A204.1 (cell line): ENCODE results near the gene NRL.
"Not testable (repeated sequence)": the region's sequence is repeated elsewhere in the genome, so short reads cannot be mapped to it uniquely, and the experiment has no call there.

Source experiments
- FAIRE-seq: peaks from 2 replicates; lab custom pipeline; 2012; peaks lifted over from hg19 to GRCh38; lab: Jason Lieb, UNC

NRL gene

DNA sequence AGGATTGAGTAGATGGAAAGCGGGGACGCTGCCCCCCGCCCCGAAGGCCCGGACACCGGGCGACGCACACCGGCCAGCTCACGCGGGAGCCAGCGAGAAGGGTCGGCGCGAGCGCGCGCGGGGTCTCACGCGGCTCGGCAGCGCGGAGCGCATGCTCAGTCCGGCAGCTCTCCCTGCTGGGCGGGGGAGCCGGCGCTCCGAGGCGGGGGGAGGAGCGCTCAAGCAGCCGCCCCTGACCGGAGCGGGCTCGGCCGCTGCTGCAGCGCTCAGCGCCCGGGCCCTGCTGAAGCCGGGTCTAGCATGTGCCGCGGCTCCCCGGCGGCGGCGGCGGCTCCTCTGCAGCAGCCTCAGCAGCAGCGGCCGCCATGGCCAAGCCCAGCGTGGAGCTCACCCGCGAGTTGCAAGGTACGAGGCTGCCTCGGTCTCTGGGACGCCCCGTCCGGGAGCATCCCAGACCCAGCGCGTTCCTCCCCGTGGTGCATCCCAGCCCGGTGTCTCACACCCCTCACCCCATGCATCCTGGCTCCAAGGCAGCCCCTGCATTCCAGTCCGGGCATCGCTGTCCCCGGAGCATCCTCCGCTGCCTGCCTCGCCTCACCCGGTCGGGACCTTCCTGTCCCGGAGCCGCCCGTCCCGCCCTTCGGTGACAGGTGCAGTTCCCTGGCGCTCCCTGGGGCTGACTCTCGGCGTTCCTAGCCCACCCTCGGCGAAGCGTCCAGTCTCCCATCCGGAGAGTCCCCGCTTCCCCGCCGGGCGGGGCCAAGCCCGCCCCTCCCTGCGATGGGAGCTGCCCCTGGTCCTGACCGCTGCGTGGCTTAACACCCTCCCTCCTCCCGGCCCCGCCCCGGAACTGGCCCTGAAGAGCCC, 62.7 kb downstream of the NRL start, which contains the start of gene CARMIL3:
CARMIL3 (plus strand) TSS at position 221 of the 867 bp plus-strand sequence; CDS start at position 366, 145 bp downstream.
- no peak for FAIRE-seq

DNA sequence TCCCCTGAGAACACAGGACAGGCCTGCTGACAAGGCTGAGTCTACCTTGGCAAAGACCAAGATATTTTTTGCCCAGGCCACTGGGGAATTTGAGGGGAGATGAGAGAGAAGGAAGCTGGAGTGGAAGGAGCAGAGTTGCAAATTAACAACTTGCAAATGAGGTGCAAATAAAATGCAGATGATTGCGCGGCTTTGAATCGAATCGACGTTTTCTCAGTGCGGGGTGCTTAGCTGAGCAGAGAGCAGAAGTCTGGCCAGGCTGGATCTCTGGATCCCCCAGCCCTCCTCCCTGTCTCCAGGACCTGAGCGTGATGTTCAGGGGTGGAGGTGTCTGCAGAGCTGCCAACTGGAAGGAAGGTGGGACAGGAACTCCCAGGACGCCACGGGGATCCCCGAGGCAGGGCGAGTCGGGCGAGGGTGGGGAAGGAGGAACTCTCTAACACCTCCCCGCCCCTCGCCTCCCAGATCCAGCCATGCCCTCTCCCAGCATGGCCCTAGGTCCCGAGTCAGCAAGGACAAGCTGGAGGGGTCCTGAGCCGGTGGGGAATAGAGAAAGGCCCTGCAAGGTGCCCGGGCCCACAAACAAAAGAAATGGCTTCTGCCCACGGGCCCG, 63.5 kb downstream of the NRL start:
- no peak for FAIRE-seq

GRCh38 chr14:24050753-24051152, 64.0 kb downstream of the NRL start:
- not testable (repeated sequence) for FAIRE-seq

DNA sequence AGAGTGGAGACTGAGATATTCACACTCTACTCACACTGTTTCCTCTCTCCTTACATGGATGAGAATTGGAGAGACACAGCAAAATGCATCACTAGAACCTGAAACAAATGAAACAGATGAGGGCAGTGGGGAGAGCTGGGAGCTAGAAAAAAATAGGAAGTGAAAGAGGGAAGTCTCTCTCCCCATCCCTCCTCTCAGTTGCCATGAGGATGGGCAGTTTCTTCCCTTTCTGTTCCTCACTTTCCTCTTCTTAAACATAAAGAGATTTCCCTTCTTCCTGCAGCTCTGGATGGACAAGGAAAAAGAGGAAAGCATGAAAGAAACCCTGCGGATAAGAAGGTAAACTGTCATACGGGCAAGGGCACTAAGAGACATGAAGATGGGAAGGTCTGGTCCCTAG, 65.7 kb downstream of the NRL start:
- FAIRE-seq, result not testable (repeated sequence)

DNA sequence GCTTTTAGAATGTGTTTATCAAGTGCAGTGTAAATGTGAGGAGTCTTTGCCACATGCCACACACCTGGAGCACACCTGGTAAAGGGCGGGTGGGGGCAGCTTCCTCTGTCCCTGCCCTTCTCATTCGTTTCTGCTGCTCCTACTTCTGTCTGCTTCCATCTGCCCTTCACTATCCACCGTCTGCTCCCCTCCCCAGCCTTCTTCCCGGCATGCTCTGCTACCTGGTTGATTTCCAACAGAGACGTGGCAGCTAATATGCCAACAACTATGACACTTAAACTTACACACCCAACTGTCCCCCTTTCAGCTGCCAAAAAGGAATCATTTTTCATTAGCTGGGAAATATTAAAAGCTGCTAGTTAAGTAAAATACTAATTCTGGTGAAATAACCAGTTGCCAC, 72.0 kb downstream of the NRL start:
- no peak for FAIRE-seq

- no peak for FAIRE-seq
These were observed 74.1 kb downstream of the NRL start for GRCh38 chr14:24040692-24041091.

DNA sequence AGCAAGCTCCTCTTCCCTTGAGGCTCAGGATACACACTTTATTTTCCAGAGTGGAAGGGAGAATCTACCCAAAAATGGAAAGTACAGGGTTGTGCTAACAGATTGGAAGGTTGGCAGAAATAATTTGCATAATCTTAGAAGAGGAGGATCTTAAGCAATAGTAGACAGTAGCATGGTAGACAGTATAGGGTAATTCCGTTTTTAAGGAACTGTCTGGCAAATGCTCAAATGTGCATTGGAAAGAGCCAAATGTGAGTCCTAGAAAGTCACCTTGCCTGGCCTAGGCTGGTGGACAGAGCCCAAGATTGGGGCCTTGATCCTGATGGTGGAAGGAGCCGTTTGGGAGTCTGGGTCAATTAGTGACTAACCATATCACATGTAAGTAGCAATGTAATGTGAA, 76.1 kb downstream of the NRL start:
- no peak for FAIRE-seq

DNA sequence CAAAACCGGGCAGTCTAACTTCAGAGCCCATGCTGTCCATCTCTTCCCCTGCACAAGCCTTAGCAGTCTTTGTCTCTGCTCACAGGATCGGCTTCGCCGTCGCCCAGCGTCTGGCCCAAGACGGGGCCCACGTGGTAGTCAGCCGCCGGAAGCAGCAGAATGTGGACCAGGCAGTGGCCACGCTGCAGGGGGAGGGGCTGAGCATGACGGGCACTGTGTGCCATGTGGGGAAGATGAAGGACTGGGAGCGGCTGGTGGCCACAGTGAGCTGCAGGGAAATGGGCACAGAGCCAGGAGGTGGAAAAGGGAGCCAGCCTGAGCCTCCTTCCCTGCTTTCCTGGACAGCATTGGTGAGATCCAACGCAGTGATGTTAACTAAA, 77.1 kb downstream of the NRL start:
- FAIRE-seq, result no peak

- FAIRE-seq, result not testable (repeated sequence)
These were observed 77.6 kb downstream of the NRL start for GRCh38 chr14:24036963-24037657.

- no peak for FAIRE-seq
These were observed 78.4 kb downstream of the NRL start for GRCh38 chr14:24036169-24036962.

DNA sequence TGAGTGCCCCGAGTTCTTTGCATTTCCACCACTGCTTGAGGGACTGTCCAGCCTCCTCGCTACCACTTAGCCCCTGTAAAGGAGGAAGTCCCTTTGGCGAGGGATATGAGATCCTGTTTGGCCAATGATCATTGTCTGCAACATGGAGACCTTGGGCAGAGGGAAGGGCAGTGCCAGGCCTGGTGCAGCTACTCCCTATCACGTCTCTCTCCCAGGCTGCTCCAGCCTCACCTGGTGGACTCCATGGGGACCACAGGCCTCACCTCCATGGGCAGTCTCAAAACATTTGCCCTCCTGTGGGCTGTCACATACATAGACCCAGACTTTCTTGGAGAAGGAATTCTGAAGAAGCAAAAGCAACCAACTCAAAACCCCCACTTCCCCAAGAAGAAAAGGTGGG, 79.0 kb downstream of the NRL start:
- not testable (repeated sequence) for FAIRE-seq

DNA sequence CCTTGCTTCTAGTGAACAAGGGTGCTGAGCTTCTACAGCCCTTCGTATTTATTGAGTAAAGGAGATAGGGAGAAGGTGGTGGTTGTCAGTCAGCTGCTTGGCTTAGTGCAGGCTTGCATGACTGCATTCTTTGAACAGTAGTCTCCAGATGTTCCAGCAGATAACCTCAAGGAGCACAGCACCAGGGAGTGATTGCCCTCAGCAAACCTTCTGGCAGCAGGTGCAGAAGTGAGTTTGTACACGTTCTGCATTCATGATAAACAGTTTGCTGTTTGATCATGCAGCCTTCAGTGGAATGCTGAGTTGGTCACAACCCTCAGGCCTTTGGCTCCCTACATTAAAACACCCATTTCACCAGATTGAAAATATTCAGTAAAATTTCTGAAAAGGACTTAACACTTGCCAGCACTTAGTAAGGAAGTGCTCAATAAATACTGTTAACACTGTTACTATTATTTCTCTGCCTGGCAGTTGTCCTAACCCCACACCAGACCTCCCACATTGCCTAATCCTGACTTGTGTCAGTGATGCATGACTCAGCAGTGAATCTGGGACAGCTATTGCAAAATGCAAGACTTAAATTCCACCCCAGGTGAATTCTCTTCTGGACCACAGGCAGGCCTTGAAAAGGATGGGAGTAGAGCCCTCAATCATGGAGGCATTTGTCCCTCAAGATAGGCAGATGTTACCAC, 81.9 kb downstream of the NRL start:
- no peak for FAIRE-seq

DNA sequence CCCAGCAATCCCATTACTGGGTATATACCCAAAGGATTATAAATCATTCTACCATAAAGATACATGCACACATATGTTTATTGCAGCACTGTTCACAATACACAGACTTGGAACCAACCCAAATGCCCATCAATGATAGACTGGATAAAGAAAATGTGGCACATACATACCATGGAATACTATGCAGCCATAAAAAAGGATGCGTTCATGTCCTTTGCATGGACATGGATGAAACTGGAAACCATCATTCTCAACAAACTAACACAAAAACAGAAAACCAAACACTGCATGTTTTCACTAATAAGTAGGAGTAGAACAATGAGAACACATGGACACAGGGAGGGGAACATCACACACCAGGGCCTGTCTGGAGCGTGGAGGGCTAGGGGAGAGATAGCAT, 83.4 kb downstream of the NRL start:
- not testable (repeated sequence) for FAIRE-seq

DNA sequence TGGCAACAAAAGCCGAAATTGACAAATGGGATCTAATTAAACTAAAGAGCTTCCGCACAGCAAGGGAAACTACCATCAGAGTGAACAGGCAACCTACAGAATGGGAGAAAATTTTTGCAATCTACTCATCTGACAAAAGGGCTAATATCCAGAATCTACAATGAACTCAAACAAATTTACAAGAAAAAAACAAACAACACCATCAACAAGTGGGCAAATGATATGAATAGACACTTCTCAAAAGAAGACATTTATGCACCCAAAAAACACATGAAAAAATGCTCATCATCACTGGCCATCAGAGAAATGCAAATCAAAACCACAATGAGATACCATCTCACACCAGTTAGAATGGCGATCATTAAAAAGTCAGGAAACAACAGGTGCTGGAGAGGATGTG, 85.1 kb downstream of the NRL start:
- FAIRE-seq, result not testable (repeated sequence)
